Thyroid gland (tissue), 4 donors: ENCODE results near the gene FHIT. TPM values are rescaled to one million over a fixed set of nuclear protein-coding genes. Genes with fewer than 3 reads are reported as not detected.
"Not testable (repeated sequence)": the region's sequence is repeated elsewhere in the genome, so short reads cannot be mapped to it uniquely, and the experiment has no call there.

Source experiments
- DNase-seq, 2 donors: peaks; one replicate each; pipeline ENCODE4 v3.0.0-alpha.2; 2019
- H3K27ac ChIP-seq, 3 donors: fragments of 200-600 bp; sonication (generic); 1 replicate in 2 of 3; 2 replicates in 1 of 3; pipeline ENCODE4 v1.5.1; 2016 to 2019; ENCODE audit warnings: mild to moderate bottlenecking in 1 of 3, moderate library complexity in 1 of 3
- H3K27me3 ChIP-seq: fragments of 200-600 bp; sonication (generic); one replicate; pipeline ENCODE4 v1.5.1; 2019
- H3K36me3 ChIP-seq, 2 donors: fragments of 200-600 bp; sonication (generic); one replicate each; pipeline ENCODE4 v1.5.1; 2016 to 2019
- H3K4me1 ChIP-seq, 2 donors: fragments of 200-600 bp; sonication (generic); one replicate each; pipeline ENCODE4 v1.5.1; 2017 to 2019
- H3K4me3 ChIP-seq, 3 donors: fragments of 200-600 bp; sonication (generic); replicated peaks in 1 of 3; 1 replicate in 2 of 3; 2 replicates in 1 of 3; pipeline ENCODE4 v1.5.1; 2016; ENCODE audit warnings: mild to moderate bottlenecking in 1 of 3
- H3K9me3 ChIP-seq: fragments of 200-600 bp; sonication (generic); one replicate; pipeline ENCODE4 v1.5.1; 2017
- POLR2A ChIP-seq, 2 donors: fragments of 450-650 bp; IDR thresholded peaks; one replicate each; pipeline ENCODE4 v1.6.1; 2017; ENCODE audit warnings: antibody characterized with exemption in 2 of 2, mild to moderate bottlenecking in 2 of 2, moderate library complexity in 1 of 2
- WGBS, 2 donors: methylation state at CpG; one replicate each; pipeline ENCODE4 v1.1.5; 2017; 5-methylcytosine and 5-hydroxymethylcytosine counted together
- intact Hi-C: fragments of 100-400 bp; cut with DNase I; formaldehyde crosslinking; loops from one replicate; pipeline ENCODE4 v1.15.1; 2023
- total RNA-seq, 4 donors: library from RNA; depleted of rRNA; stranded (reverse); fragments of >200 nt; gene quantifications; one replicate each; pipeline ENCODE4 v1.2.3, GENCODE V29; 2016
- TF ChIP-seq, protein P1 (sequence below), 6 experiments: fragments of 200-600 bp in 3 of 6; fragments of 450-650 bp in 3 of 6; sonication (generic) in 3 of 6; IDR thresholded peaks; one replicate each; pipeline ENCODE4 v1.5.1; 2016 to 2019; ENCODE audit warnings: antibody characterized with exemption in 6 of 6, mild to moderate bottlenecking in 2 of 6, inconsistent platforms in 1 of 6, moderate library complexity in 1 of 6

The FHIT gene
- total RNA-seq, 4 donors from 2014 or later: 12.2 to 18.9 (median 16.2) TPM

DNA sequence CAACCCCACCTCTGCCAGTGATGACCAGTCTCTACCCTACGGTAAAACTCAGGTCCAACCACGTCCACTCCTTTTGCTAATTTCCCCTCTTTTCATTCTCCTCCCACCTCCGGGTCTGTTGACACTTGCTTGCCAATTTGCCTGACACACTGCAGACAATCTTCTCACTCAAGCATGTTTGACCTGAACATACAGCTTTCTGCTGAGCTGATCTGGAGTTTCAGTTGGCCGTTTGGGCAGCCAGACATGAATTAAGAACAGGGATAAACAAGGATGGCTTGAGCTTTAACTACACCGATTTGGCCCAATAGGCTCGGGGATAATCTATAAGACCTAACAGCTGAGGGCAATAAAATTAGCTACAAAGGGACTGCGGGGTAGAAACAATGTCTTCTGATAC is 1442.8 kb downstream of the FHIT start:
- WGBS, 2 donors: 80 to 82% methylated on average over 7 of the region's 7 CpGs
- TF ChIP-seq, protein P1, sequence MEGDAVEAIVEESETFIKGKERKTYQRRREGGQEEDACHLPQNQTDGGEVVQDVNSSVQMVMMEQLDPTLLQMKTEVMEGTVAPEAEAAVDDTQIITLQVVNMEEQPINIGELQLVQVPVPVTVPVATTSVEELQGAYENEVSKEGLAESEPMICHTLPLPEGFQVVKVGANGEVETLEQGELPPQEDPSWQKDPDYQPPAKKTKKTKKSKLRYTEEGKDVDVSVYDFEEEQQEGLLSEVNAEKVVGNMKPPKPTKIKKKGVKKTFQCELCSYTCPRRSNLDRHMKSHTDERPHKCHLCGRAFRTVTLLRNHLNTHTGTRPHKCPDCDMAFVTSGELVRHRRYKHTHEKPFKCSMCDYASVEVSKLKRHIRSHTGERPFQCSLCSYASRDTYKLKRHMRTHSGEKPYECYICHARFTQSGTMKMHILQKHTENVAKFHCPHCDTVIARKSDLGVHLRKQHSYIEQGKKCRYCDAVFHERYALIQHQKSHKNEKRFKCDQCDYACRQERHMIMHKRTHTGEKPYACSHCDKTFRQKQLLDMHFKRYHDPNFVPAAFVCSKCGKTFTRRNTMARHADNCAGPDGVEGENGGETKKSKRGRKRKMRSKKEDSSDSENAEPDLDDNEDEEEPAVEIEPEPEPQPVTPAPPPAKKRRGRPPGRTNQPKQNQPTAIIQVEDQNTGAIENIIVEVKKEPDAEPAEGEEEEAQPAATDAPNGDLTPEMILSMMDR (IDR thresholded peaks at IDR 0.05): no peak
- TF ChIP-seq POLR2A (IDR thresholded peaks at IDR 0.05): no peak

DNA sequence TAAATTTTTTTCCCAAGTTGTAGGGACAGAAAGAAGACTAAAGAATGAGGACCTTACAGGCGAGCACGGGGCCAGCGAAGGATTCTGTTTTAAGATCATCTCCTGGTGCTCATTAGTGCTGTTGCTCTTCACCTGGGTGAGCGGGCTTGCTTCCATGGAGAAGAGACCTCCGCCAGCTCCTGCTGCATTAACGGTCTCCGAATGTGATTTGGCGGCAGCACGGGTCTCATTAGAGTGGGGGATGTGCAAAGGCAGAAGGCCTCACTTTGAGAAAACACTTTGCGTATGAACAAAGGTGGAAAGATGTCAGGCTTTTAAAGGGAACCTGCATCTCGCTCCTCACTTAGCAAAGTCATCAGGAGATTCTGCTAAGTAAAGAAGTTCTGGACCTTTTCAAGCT is 1448.0 kb downstream of the FHIT start:
- no peaks in the 10 kb centered on the region for H3K27me3 ChIP-seq
- H3K27ac ChIP-seq: no peak overlapping the region
- TF ChIP-seq POLR2A (IDR thresholded peaks at IDR 0.05): no peak
- TF ChIP-seq, protein P1 (IDR thresholded peaks at IDR 0.05): no peak
- H3K36me3 ChIP-seq: no peaks in the 10 kb centered on the region
- intact Hi-C loops: no loop called here
- no peak for DNase-seq
- WGBS, 2 donors: 80 to 82% methylated on average over 11 of the region's 11 CpGs
- H3K9me3 ChIP-seq: no peaks in the 10 kb centered on the region
- H3K4me3 ChIP-seq: no peak overlapping the region
- no peaks in the 10 kb centered on the region for H3K4me1 ChIP-seq

More for the DNA sequence above, 1442.8 kb downstream of the FHIT start:
- intact Hi-C loops: no loop called here
- Histone ChIP-seq H3K9me3 (no peaks in the 10 kb centered on the region), H3K4me3 (no peak overlapping the region), H3K27me3 (no peaks in the 10 kb centered on the region), H3K27ac (no peak overlapping the region), H3K4me1 (no peaks in the 10 kb centered on the region), H3K36me3 (no peaks in the 10 kb centered on the region)
- no peak for DNase-seq

DNA sequence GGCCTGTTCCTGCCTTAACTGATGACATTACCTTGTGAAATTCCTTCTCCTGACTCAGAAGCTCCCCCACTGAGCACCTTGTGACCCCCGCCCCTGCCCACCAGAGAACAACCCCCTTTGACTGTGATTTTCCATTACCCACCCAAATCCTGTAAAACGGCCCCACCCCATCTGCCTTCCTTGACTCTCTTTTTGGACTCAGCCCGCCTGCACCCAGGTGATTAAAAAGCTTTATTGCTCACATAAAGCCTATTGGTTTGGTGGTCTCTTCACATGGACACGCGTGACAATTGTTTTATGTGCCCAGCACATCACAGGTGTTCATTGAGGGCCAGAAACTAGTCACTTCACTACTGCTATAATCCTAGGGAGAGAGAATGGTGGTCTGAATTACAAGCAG is 1448.8 kb downstream of the FHIT start:
- intact Hi-C loops, H3K27ac ChIP-seq, H3K4me1 ChIP-seq, H3K27me3 ChIP-seq, DNase-seq, H3K9me3 ChIP-seq, H3K4me3 ChIP-seq, H3K36me3 ChIP-seq: not testable (repeated sequence)
- 95 to 99% methylated on average over 5 of the region's 5 CpGs for WGBS, 2 donors

DNA sequence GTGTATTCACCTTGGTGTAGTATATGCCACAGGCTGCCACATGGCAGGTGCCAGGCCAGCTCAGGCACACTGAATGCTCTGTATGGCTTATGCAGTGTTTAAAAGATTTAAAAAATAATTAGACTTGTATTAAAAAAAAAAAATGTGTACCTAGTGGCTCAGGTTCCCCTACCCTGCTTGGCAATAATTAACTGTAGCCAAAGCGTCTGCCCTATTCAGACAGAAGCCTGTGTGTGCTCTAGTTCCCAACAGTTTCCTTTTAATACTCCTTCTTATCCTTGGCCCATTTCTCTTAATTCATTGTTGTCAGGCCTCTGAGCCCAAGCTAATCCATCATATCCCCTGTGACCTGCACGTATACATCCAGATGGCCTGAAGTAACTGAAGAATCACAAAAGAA is 1449.2 kb downstream of the FHIT start:
- no peak for DNase-seq
- intact Hi-C loops: no loop called here
- Histone ChIP-seq H3K9me3 (no peaks in the 10 kb centered on the region), H3K36me3 (no peaks in the 10 kb centered on the region), H3K4me1 (no peaks in the 10 kb centered on the region), H3K27me3 (no peaks in the 10 kb centered on the region), H3K27ac (no peak overlapping the region), H3K4me3 (no peak overlapping the region)
- WGBS, 2 donors: 95 to 98% methylated on average over 2 of the region's 2 CpGs
- TF ChIP-seq, protein P1 (IDR thresholded peaks at IDR 0.05): no peak
- TF ChIP-seq POLR2A (IDR thresholded peaks at IDR 0.05): no peak

DNA sequence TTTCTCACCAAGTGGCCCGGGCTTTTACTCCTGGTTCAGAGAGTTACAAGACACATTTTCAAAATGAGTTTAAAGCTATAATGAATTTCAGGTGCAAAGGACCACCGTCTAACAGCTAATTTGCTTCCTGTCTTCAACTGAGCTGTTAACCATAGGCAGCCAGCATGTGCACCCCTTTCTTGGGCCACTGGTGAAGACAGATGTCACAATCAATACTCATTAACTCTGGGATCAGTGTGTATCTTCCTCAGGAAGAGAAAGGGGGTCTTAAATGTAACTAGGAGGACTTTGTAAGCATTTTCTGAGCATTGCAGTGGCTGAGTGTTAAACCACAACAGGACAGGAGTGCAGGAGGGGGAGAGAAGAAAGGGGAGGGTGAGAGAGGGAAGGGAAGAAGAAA is 1450.8 kb downstream of the FHIT start:
- intact Hi-C loops: no loop called here
- Histone ChIP-seq H3K36me3 (no peaks in the 10 kb centered on the region), H3K27ac (no peak overlapping the region), H3K4me3 (no peak overlapping the region), H3K9me3 (no peaks in the 10 kb centered on the region), H3K4me1 (no peaks in the 10 kb centered on the region), H3K27me3 (no peaks in the 10 kb centered on the region)
- 64 to 74% methylated on average over 2 of the region's 2 CpGs for WGBS, 2 donors
- TF ChIP-seq POLR2A (IDR thresholded peaks at IDR 0.05): no peak
- TF ChIP-seq, protein P1 (IDR thresholded peaks at IDR 0.05): no peak
- DNase-seq: no peak
